Measurements from ENCODE around the gene DNLZ. TPM values are rescaled to one million over a fixed set of nuclear protein-coding genes. Genes with fewer than 3 reads are reported as not detected.

The DNLZ gene
- total and polyA plus RNA-seq, 10 of the 15 experiments (the other 5 are each of a cell fraction or from before 2014, with no cell fraction given): 0.66 to 29.7 (median 14.7) TPM; not detected in 1

DNA sequence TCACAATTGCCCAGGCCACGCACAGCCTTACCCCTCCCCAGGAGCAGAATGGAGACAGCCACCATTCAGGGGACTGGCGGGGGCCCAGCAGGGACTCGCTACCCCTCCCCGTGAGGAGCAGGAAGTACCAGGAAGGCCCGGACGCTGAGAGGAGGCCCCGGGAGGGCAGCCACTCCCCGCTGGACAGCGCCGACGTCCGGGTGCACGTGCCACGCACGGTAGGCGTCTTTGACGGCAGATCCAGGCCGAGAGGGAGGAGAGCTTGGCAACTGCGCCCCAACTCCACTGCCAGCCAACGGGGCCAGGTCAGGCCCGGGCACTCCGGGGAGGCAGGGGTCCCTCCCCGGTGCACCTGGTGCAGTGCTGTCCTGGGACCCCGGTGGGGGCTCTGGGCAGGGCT, 14.0 kb downstream of the DNLZ start (continued):
- TF ChIP-seq, protein P1, sequence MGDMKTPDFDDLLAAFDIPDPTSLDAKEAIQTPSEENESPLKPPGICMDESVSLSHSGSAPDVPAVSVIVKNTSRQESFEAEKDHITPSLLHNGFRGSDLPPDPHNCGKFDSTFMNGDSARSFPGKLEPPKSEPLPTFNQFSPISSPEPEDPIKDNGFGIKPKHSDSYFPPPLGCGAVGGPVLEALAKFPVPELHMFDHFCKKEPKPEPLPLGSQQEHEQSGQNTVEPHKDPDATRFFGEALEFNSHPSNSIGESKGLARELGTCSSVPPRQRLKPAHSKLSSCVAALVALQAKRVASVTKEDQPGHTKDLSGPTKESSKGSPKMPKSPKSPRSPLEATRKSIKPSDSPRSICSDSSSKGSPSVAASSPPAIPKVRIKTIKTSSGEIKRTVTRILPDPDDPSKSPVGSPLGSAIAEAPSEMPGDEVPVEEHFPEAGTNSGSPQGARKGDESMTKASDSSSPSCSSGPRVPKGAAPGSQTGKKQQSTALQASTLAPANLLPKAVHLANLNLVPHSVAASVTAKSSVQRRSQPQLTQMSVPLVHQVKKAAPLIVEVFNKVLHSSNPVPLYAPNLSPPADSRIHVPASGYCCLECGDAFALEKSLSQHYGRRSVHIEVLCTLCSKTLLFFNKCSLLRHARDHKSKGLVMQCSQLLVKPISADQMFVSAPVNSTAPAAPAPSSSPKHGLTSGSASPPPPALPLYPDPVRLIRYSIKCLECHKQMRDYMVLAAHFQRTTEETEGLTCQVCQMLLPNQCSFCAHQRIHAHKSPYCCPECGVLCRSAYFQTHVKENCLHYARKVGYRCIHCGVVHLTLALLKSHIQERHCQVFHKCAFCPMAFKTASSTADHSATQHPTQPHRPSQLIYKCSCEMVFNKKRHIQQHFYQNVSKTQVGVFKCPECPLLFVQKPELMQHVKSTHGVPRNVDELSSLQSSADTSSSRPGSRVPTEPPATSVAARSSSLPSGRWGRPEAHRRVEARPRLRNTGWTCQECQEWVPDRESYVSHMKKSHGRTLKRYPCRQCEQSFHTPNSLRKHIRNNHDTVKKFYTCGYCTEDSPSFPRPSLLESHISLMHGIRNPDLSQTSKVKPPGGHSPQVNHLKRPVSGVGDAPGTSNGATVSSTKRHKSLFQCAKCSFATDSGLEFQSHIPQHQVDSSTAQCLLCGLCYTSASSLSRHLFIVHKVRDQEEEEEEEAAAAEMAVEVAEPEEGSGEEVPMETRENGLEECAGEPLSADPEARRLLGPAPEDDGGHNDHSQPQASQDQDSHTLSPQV (IDR thresholded peaks at IDR 0.05): no peak
- TF ChIP-seq PAX5 (IDR thresholded peaks at IDR 0.05; ENCODE audit: borderline replicate concordance, low read depth, low read length) (no peak), ZSCAN29 (IDR thresholded peaks at IDR 0.05) (no peak), BCL11A (IDR thresholded peaks at IDR 0.05; ENCODE audit: low read depth, low read length) (no peak), HCFC1 (IDR thresholded peaks at IDR 0.05; ENCODE audit: low read length) (no peak), JUNB (IDR thresholded peaks at IDR 0.05) (no peak), ZNF217 (IDR thresholded peaks at IDR 0.05) (no peak)
- TF ChIP-seq, protein P2, sequence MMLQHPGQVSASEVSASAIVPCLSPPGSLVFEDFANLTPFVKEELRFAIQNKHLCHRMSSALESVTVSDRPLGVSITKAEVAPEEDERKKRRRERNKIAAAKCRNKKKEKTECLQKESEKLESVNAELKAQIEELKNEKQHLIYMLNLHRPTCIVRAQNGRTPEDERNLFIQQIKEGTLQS (IDR thresholded peaks at IDR 0.05; ENCODE audit: borderline replicate concordance, extremely low read depth, low read depth, low read length): no peak

DNA sequence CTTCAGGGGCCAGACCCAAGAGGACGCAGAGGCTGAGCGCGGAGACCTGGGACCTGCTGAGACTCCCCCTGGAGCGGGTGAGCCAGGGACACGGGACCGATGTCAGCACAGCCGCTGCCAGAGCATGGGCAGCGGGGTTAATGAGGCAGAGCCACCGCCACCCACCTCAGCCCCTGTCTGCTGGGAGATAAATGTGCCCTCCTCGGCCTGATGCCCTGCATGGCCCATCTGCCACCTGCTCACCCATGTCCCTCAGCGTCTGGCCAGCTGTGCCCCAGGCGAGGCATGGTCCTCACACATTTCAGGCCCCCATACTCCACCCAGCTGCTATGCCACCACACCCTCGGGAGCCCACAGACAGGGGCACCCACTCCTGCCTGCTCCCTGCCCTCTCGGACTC, 14.9 kb downstream of the DNLZ start:
- in situ Hi-C loops (cut with MboI) (no loop called here), intact Hi-C loops (cut with micrococcal nuclease; ENCODE audit: unreplicated experiment) (no loop called here)
- POLR2A ChIA-PET: no interaction called here
- TF ChIP-seq ESRRA (IDR thresholded peaks at IDR 0.05; ENCODE audit: low read length) (no peak), HCFC1 (IDR thresholded peaks at IDR 0.05; ENCODE audit: low read length) (no peak), RCOR1 (conservative IDR thresholded peaks at IDR 0.05; ENCODE audit: low read depth, low read length) (no peak), IKZF1 (conservative IDR thresholded peaks at IDR 0.05) (no peak), CREB1 (IDR thresholded peaks at IDR 0.05; ENCODE audit: low read depth) (no peak), RELA (IDR thresholded peaks at IDR 0.05; ENCODE audit: borderline replicate concordance, partially characterized antibody) (no peak), BRCA1 (IDR thresholded peaks at IDR 0.05; ENCODE audit: low read depth, low read length) (no peak), SMAD5 (IDR thresholded peaks at IDR 0.05; ENCODE audit: low read depth) (no peak), CHD4 (IDR thresholded peaks at IDR 0.05) (no peak)
- TF ChIP-seq, protein P3, sequence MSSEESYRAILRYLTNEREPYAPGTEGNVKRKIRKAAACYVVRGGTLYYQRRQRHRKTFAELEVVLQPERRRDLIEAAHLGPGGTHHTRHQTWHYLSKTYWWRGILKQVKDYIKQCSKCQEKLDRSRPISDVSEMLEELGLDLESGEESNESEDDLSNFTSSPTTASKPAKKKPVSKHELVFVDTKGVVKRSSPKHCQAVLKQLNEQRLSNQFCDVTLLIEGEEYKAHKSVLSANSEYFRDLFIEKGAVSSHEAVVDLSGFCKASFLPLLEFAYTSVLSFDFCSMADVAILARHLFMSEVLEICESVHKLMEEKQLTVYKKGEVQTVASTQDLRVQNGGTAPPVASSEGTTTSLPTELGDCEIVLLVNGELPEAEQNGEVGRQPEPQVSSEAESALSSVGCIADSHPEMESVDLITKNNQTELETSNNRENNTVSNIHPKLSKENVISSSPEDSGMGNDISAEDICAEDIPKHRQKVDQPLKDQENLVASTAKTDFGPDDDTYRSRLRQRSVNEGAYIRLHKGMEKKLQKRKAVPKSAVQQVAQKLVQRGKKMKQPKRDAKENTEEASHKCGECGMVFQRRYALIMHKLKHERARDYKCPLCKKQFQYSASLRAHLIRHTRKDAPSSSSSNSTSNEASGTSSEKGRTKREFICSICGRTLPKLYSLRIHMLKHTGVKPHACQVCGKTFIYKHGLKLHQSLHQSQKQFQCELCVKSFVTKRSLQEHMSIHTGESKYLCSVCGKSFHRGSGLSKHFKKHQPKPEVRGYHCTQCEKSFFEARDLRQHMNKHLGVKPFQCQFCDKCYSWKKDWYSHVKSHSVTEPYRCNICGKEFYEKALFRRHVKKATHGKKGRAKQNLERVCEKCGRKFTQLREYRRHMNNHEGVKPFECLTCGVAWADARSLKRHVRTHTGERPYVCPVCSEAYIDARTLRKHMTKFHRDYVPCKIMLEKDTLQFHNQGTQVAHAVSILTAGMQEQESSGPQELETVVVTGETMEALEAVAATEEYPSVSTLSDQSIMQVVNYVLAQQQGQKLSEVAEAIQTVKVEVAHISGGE (CRISPR knock-in tag; IDR thresholded peaks at IDR 0.05): no peak
- TF ChIP-seq, protein P4, sequence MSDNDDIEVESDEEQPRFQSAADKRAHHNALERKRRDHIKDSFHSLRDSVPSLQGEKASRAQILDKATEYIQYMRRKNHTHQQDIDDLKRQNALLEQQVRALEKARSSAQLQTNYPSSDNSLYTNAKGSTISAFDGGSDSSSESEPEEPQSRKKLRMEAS (IDR thresholded peaks at IDR 0.05; ENCODE audit: low read depth, low read length): no peak

More for the DNA sequence above, 14.9 kb downstream of the DNLZ start:
- RAD21 ChIA-PET (ENCODE audit: unreplicated experiment): no interaction called here
- Histone ChIP-seq H3K9me3 (replicated peaks; ENCODE audit: control insufficient read depth, insufficient read depth, low read length) (no peaks in the 10 kb centered on the region), H3K4me2 (ENCODE audit: control insufficient read depth, insufficient read depth) (no peak overlapping the region), H3K4me1 (ENCODE audit: control insufficient read depth, insufficient read depth, low read length) (no peaks in the 10 kb centered on the region), H3K4me3 (no peak overlapping the region), H2AFZ (ENCODE audit: control insufficient read depth, low read depth, low read length) (no peak overlapping the region), H3K27me3 (replicated peaks in 1 of 2; ENCODE audit: control insufficient read depth in 2 of 2, insufficient read depth in 2 of 2, low read length in 1 of 2) (no peaks in the 10 kb centered on the region; a peak in 1 of 4 replicates), H4K20me1 (ENCODE audit: control insufficient read depth, insufficient read depth) (no peaks in the 10 kb centered on the region), H3K36me3 (ENCODE audit: control insufficient read depth in 2 of 2, insufficient read depth in 2 of 2, low read length in 1 of 2) (no peaks in the 10 kb centered on the region), H3K9ac (ENCODE audit: control insufficient read depth, insufficient read depth, low read length) (no peak overlapping the region), H3K27ac (ENCODE audit: control insufficient read depth, insufficient read depth) (no peak overlapping the region), H3K79me2 (ENCODE audit: control insufficient read depth, insufficient read depth, low read length) (no peaks in the 10 kb centered on the region)
- SMC1A ChIA-PET (ENCODE audit: uncharacterized antibody, unreplicated experiment): no interaction called here
- 17% methylated on average over 14 of the region's 14 CpGs for WGBS (ENCODE audit: insufficient coverage, insufficient replicate concordance, low lambda C conversion rate, missing lambda C conversion rate)
- DNase-seq (ENCODE audit: low read depth, low spot score) (no peak), ATAC-seq (no peak), FAIRE-seq (no peak)
- CTCF ChIA-PET: no interaction called here
- no TSS peak for BruUV-seq (replicated peaks)

Data from GM12878 (cell line).